ENCODE measurements around the gene IQGAP3.

Gene IQGAP3

DNA sequence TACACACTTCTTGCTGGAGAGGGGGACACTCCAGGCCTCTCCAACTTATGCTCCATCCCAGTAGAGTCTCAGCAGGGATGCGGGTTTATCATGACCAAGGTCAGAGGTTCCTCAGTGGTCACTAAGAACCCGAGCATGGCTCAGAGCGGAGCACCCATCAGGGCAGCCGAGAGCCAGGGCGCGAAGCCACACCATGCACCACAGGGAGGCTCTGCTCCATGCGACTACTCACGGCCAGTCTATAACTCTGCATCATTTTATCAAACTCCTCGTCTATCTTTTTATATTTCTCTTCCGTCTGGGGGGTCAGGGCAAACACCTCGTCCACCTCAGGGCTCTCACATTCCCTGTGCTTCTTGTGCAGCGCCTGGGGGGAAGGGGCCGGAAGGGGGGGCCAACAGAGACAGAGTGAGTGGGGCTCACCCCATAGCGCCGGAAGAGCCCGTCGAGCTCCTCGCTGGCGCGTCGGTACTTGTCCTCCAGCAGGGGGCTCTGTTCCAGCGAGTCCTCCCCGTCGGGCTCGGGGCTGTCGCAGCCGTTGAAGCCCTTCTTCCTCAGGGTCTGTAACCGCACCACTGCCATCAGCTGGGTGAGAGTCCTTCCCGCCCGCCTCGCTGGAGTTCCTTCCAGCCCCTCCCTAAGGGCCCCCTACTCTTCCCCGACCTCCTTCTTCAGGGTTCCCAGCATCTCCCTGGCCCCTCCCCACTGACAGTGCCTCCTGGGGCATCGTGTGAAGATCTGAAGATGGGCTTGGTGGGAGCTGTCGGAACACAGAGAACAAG is 91.8 kb downstream of the IQGAP3 start:
- DNase-seq (ENCODE audit: low read depth): no peak

DNA sequence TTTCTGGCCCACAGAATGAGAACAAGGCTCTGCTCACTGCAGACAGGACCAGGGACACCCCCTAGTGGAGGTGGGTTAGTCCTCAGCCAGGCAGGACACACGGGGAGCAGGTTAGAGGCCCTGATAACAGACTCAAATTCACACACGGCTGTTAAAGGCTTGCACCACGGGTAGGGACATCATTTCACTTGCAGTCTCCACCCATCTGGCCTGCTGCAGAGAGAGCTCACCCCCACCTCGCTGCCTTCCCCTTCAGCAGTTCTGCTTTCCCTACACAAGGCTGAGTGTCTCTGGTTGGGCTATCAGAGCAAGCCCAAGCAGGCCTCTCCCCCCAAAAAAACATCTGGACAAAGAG is 92.4 kb downstream of the IQGAP3 start:
- DNase-seq (ENCODE audit: low read depth): no peak

GRCh38 chr1:156479093-156480015 is 93.0 kb downstream of the IQGAP3 start:
- no peak for DNase-seq (ENCODE audit: low read depth)

DNA sequence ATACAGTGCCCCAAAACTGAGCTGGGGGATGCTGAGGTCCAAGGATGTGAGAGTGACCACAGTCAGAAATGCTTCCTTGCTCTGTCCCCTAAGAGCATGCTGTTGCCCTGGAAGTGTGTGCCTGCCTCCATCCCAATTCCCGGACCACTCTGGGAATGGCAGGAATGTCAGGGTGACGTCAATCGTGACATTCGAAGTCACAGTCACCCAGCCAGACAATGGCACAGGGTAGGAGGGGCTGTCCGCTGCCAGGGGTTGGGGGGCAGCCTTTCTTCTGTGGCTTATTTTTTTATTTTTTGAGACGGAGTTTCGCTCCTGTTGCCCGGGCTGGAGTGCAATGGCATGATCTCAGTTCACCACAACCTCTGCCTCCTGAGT is 94.1 kb downstream of the IQGAP3 start:
- no peak for DNase-seq (ENCODE audit: low read depth)

- DNase-seq (ENCODE audit: low read depth): no peak
Observed at GRCh38 chr1:156477526-156478249, 94.7 kb downstream of the IQGAP3 start.

DNA sequence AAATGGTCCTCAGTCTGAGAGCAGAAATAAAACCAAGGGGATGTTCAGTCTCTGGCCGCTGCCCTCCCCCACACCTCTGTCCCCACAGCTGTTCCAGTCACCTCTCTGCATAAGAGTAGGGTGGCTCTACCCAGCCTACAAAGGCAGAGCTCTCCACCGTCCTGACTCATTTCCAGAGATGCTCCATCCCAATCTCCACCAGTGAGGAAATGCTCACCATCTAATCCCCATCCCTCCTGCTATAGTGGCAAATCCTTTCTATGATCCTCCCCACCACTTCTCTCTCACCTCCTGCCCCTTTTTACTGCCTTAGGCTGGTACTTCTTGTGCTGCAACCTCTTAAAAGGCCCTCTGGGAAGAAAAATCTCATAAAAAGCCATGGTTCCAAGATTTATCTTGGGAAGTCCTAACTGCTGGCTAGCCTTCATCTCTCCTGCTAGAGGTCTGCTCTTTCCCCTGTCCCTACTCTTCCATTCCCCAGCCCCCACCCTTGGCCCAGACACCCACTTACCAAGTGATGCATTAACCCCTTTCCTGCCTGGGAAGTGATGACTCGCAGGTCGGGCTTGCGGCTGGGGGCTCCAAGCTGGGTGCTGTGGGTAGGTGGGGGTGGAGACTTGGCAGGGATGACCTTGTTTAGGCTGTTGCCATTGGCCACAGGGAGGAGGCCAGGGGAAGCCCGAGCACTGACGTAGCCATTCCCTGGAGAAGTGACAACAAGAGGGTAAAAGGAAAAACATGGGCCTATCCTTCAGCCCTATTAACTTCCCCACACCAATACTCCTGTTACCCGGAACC is 95.7 kb downstream of the IQGAP3 start:
- DNase-seq (ENCODE audit: low read depth): no peak

- no peak for DNase-seq (ENCODE audit: low read depth)
Observed at GRCh38 chr1:156475568-156476500, 96.5 kb downstream of the IQGAP3 start.

All from CMK (cell line).